Progenitor cell of endocrine pancreas (in vitro differentiated cells): ENCODE measurements around the gene MPDZ. TPM values are rescaled to one million over a fixed set of nuclear protein-coding genes. Genes with fewer than 3 reads are reported as not detected.

Experiments used
- DNase-seq: peaks from one replicate; pipeline ENCODE4 v3.0.0; 2021; ENCODE audit warnings: low spot score; ENCODE audit not compliant: unreplicated experiment
- H3K27ac Mint-ChIP-seq: 2 replicates; pipeline ENCODE4 v1.8.0; 2021; ENCODE audit warnings: mild to moderate bottlenecking, moderate library complexity, mixed read lengths
- H3K27me3 Mint-ChIP-seq: 2 replicates; pipeline ENCODE4 v1.8.0; 2021; ENCODE audit warnings: mixed read lengths
- H3K36me3 Mint-ChIP-seq: 2 replicates; pipeline ENCODE4 v1.8.0; 2022; ENCODE audit warnings: mixed read lengths; ENCODE audit not compliant: insufficient read depth
- H3K4me1 Mint-ChIP-seq: 2 replicates; pipeline ENCODE4 v1.8.0; 2021; ENCODE audit warnings: low read depth, mixed read lengths
- H3K4me3 Mint-ChIP-seq: 2 replicates; pipeline ENCODE4 v1.8.0; 2021; ENCODE audit warnings: low read depth, mild to moderate bottlenecking, moderate library complexity, mixed read lengths
- H3K9me3 Mint-ChIP-seq: 2 replicates; pipeline ENCODE4 v1.8.0; 2021; ENCODE audit warnings: low read depth, mixed read lengths
- total RNA-seq: library from RNA; stranded (reverse); gene quantifications from 2 replicates; pipeline ENCODE4 v1.2.1, GENCODE V29; 2021
- TF ChIP-seq, protein P1 (sequence below): fragments of 200-600 bp; sonication (generic); IDR thresholded peaks from one replicate; pipeline ENCODE4 v1.5.0; 2021; ENCODE audit warnings: antibody characterized with exemption, mild to moderate bottlenecking; ENCODE audit not compliant: unreplicated experiment

The MPDZ gene
- total RNA-seq, 1 donor from 2014 or later: 65.1 TPM

DNA sequence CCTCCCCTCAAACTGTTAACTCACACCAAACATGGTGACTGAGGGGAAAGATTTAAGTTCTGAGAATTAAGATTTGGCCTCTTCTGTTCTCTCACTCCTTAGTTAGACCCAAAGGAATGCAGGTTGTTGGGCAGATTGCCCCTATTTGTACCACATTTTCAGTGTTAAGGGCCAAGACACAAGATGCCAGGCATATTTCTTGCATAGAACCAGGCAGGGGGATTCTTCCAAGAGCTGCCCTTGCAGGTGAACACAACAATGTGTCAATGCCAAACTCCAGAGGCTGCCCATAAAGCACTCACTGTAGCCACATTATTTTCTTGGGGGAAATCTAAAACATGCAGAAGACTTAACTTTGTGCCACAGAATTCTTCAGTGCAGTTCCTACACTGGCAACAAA lies 14.7 kb downstream of the MPDZ start:
- TF ChIP-seq, protein P1, sequence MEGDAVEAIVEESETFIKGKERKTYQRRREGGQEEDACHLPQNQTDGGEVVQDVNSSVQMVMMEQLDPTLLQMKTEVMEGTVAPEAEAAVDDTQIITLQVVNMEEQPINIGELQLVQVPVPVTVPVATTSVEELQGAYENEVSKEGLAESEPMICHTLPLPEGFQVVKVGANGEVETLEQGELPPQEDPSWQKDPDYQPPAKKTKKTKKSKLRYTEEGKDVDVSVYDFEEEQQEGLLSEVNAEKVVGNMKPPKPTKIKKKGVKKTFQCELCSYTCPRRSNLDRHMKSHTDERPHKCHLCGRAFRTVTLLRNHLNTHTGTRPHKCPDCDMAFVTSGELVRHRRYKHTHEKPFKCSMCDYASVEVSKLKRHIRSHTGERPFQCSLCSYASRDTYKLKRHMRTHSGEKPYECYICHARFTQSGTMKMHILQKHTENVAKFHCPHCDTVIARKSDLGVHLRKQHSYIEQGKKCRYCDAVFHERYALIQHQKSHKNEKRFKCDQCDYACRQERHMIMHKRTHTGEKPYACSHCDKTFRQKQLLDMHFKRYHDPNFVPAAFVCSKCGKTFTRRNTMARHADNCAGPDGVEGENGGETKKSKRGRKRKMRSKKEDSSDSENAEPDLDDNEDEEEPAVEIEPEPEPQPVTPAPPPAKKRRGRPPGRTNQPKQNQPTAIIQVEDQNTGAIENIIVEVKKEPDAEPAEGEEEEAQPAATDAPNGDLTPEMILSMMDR: no peak
- Mint-ChIP-seq H3K4me3 (no peak overlapping the region), H3K9me3 (peaks cover 3% of the 10 kb centered on the region), H3K27ac (peak overlapping the region; percentile 26), H3K4me1 (peaks cover 7% of the 10 kb centered on the region), H3K36me3 (peaks cover 4% of the 10 kb centered on the region), H3K27me3 (no peaks in the 10 kb centered on the region)
- no peak for DNase-seq

DNA sequence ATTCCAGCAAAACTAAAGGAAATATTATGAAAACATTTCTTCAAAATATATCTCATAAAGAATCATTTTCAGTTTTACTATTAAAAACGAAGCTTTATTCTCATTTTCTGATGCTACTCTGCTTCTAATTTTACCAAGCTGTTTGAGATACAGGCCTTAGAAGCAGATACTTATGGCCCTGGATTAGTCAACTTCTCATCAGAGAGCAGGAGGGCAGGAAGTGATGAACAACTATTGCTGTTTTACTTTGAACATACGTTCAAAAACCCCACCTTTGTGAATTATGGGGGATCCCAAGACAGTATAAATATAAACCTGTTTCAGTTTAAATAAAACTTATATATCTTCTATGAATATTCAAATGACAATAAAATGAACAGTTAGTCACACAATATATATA lies 16.0 kb downstream of the MPDZ start:
- H3K27me3 Mint-ChIP-seq: no peaks in the 10 kb centered on the region
- H3K4me3 Mint-ChIP-seq: no peak overlapping the region
- peaks cover 3% of the 10 kb centered on the region for H3K9me3 Mint-ChIP-seq
- H3K36me3 Mint-ChIP-seq: peaks cover 4% of the 10 kb centered on the region
- no peak overlapping the region for H3K27ac Mint-ChIP-seq
- H3K4me1 Mint-ChIP-seq: peaks cover 3% of the 10 kb centered on the region
- TF ChIP-seq, protein P1: no peak
- no peak for DNase-seq

DNA sequence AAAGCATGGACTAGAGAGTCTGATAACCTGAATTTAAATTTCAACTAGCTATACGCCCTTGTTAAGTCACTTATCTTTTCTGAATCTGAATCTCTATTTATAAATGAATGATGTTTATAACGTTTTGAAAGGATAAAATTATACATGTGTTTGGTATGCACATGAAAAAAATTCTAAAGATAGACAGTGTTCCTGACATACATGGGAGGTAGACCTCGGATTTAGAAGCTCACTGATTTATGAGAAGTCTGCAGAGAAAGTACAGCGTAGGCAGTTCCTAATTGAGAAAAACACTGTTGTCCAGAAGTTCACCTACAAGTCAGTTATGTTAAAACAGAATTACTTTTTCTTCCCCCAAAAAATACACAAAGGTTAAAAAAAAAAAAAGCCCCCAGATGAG lies 26.6 kb downstream of the MPDZ start:
- Mint-ChIP-seq H3K27me3 (no peaks in the 10 kb centered on the region), H3K27ac (no peak overlapping the region), H3K4me1 (no peaks in the 10 kb centered on the region), H3K9me3 (peaks cover 6% of the 10 kb centered on the region), H3K36me3 (peaks cover 19% of the 10 kb centered on the region), H3K4me3 (no peak overlapping the region)
- no peak for DNase-seq
- TF ChIP-seq, protein P1: no peak

DNA sequence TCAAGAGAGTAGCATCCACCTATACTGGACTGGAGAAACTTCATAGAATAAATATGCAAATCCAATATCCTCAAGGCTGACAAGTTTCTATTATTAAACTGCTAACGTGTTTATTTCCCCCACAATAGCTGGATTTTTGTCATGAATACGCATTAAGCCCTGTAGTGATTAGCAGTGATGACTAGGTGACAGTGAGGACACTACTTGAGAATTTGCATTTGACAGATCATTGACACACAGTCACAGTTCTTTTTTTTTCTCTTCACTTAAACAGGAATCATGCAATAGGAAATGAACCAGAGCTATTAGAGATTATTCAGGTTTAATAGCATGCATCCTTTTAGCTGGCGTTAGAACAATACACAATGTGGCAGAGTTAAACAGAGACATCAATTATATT lies 35.3 kb downstream of the MPDZ start:
- H3K4me3 Mint-ChIP-seq: no peak overlapping the region
- peaks cover 15% of the 10 kb centered on the region for H3K36me3 Mint-ChIP-seq
- H3K9me3 Mint-ChIP-seq: no peaks in the 10 kb centered on the region
- TF ChIP-seq, protein P1: no peak
- no peaks in the 10 kb centered on the region for H3K27me3 Mint-ChIP-seq
- no peak for DNase-seq
- H3K27ac Mint-ChIP-seq: no peak overlapping the region
- H3K4me1 Mint-ChIP-seq: no peaks in the 10 kb centered on the region

DNA sequence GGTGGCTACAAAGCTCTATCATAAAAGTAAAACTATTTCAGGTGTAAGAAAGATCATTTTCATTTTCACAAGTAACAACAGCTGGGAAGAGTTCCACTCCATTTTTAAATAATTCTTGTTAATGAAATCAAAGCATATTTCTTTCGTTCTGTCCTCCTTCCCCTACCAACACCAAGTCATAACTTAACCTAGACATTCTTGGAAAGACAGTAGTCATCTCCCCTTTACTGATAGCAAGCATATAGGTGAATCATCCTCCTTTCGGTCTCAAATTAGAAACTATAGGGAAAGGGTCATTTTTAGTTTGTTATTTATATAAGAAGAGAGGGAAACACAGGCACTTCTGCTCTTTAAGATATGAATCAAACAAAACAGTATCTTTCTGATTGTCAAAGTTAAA lies 38.2 kb downstream of the MPDZ start:
- Mint-ChIP-seq H3K27ac (no peak overlapping the region), H3K4me1 (peaks cover 9% of the 10 kb centered on the region), H3K27me3 (no peaks in the 10 kb centered on the region), H3K36me3 (peaks cover 17% of the 10 kb centered on the region), H3K4me3 (no peak overlapping the region), H3K9me3 (no peaks in the 10 kb centered on the region)
- no peak for DNase-seq
- TF ChIP-seq, protein P1: no peak
